Activated gamma-delta T cell treated with Interleukin-2 at 50 U/mL for 16 hours (primary cell): ENCODE data around the gene AFMID.

Experiments
- DNase-seq: peaks from one replicate; pipeline ENCODE4 v3.0.0-alpha.2; 2020

Gene AFMID

GRCh38 chr17:78256707-78257591, 69.8 kb downstream of the AFMID start:
- DNase-seq = no peak
